Brain microvascular endothelial cell (primary cell): ENCODE data around the gene AZU1.

Experiments used
- DNase-seq: peaks from one replicate; pipeline ENCODE4 v3.0.0-alpha.2; 2020
- H3K27ac ChIP-seq: fragments of 250-450 bp; sonication (Bioruptor Pico); 2 replicates; pipeline ENCODE4 v1.5.1; 2020; ENCODE audit warnings: mild to moderate bottlenecking, moderate library complexity
- H3K27me3 ChIP-seq: fragments of 250-450 bp; sonication (Bioruptor Pico); replicated peaks from 2 replicates; pipeline ENCODE4 v1.5.1; 2020; ENCODE audit warnings: mild to moderate bottlenecking
- H3K36me3 ChIP-seq: fragments of 250-450 bp; sonication (Bioruptor Pico); replicated peaks from 2 replicates; pipeline ENCODE4 v1.5.1; 2020; ENCODE audit warnings: mild to moderate bottlenecking
- H3K4me3 ChIP-seq: 2 replicates; pipeline ENCODE4 v1.5.1; 2011; ENCODE audit warnings: low read depth, mild to moderate bottlenecking, control low read depth, low read length, moderate library complexity
- in situ Hi-C: cut with HindIII; loops from 2 replicates; pipeline ENCODE4 v1.10.0; 2017; ENCODE audit warnings: low sequenced_read_pairs, low pct_ligation_motif_present
- TF ChIP-seq, protein P1 (sequence below): IDR thresholded peaks from 2 replicates; pipeline ENCODE4 v1.5.1; 2011; ENCODE audit warnings: low read depth, mild to moderate bottlenecking, moderate library complexity, low read length, control low read depth, inconsistent platforms; ENCODE audit errors: missing control alignments

The AZU1 gene

DNA sequence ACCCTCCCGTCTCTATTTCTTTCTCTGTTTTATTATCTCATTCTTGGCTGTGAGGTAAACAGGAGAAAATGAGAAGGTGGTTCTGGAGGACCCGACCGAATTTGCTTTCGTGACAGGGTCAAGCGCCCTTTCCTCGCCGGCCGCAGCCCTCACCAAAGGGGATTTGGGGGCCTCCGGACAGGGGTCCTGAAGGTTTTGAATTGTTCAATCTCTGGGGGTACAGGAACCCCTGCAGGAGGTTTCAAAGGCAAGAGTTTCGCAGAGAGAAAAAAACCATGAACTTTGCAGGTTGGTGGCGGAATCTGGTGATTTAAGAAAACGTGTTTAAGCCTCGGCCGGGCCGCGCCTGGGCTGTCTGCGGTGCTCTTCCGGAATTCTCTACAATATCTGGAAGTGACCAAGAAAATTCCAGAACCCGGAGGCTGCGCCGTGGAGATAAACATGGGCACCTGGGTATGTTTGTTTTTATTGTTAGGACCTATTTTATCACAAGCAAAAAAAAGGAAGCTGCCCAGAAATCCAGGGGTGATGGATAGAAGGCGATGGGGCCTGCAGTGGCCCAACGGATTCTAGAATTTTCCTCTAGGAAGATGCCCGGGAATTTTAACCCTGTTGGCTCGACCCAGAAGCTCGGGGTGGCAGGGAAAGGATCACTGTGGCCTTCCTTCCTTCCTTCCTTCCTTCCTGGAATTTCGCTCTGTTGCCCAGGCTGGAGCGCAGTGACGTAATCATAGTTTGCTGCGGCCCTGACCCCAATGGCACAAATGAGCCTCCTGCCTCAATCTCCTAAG lies 44.6 kb upstream of the AZU1 start:
- H3K27ac ChIP-seq, result no peak overlapping the region
- TF ChIP-seq, protein P1, sequence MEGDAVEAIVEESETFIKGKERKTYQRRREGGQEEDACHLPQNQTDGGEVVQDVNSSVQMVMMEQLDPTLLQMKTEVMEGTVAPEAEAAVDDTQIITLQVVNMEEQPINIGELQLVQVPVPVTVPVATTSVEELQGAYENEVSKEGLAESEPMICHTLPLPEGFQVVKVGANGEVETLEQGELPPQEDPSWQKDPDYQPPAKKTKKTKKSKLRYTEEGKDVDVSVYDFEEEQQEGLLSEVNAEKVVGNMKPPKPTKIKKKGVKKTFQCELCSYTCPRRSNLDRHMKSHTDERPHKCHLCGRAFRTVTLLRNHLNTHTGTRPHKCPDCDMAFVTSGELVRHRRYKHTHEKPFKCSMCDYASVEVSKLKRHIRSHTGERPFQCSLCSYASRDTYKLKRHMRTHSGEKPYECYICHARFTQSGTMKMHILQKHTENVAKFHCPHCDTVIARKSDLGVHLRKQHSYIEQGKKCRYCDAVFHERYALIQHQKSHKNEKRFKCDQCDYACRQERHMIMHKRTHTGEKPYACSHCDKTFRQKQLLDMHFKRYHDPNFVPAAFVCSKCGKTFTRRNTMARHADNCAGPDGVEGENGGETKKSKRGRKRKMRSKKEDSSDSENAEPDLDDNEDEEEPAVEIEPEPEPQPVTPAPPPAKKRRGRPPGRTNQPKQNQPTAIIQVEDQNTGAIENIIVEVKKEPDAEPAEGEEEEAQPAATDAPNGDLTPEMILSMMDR, result no peak
- H3K4me3 ChIP-seq, result no peak overlapping the region
- no peaks in the 10 kb centered on the region for H3K36me3 ChIP-seq
- no peak for DNase-seq
- in situ Hi-C loops, result no loop called here
- H3K27me3 ChIP-seq, result no peaks in the 10 kb centered on the region

DNA sequence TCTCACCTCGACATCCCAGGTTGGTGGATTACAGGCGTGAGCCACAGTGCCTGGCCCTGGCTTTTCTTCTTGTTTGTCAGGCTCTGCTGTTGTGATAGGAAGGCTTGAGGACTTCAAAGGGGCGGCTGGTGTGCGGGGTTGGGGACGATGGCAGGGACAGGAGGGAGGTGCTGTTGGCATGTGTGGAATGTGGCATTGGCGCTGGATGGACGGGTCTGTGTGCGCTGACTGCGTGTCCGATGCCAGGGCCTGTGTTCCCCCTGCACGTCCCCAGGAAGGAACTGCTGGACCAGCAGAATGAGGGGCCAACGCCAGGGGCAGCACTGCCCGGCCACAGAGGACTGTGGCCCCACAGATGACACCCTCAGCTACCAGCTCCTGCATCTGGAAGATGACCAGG lies 43.1 kb upstream of the AZU1 start:
- TF ChIP-seq, protein P1, result no peak
- H3K27me3 ChIP-seq, result no peaks in the 10 kb centered on the region
- H3K27ac ChIP-seq, result no peak overlapping the region
- no peak overlapping the region for H3K4me3 ChIP-seq
- in situ Hi-C loops, result no loop called here
- no peaks in the 10 kb centered on the region for H3K36me3 ChIP-seq
- DNase-seq, result no peak

DNA sequence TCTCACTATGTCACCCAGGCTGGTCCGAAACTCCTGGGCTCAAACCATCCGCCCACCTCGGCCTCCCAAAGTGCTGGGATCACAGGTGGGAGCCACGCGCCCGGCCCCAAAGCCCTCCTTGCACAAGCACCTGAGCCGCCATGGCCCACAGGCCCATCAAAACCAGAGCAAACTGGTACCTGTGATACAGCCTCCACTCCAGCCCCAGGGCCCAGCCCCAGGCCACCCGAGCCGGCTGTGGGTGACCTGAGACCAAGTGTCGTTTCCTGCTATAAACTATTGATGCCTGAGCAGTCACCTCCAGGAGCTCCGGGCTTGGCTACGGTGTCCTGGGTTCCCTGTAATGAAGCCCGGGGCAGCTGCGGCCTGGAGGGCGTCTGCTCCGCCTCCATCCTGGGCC lies 40.1 kb upstream of the AZU1 start:
- in situ Hi-C loops, result no loop called here
- Histone ChIP-seq H3K36me3 (no peaks in the 10 kb centered on the region), H3K27me3 (no peaks in the 10 kb centered on the region), H3K27ac (no peak overlapping the region), H3K4me3 (no peak overlapping the region)
- no peak for DNase-seq
- TF ChIP-seq, protein P1, result no peak

DNA sequence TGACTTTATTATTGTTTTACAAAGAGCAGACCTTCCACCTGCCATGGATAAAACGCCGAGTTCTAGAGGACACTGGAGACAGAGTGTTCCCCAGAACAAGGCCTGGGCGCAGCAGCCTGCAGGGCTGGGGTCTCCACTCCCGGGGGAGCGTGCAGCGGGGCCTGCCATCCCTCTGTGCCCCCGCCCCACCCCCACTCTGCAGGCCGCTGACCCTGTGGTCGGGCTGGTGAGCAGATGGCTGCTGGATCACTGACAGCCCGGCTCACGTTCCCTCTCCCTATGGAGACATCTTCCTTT lies 39.0 kb upstream of the AZU1 start:
- H3K27ac ChIP-seq, result no peak overlapping the region
- in situ Hi-C loops, result no loop called here
- H3K4me3 ChIP-seq, result no peak overlapping the region
- H3K27me3 ChIP-seq, result no peaks in the 10 kb centered on the region
- DNase-seq, result no peak
- TF ChIP-seq, protein P1, result no peak
- H3K36me3 ChIP-seq, result no peaks in the 10 kb centered on the region

GRCh38 chr19:788983-789700 lies 38.5 kb upstream of the AZU1 start:
- in situ Hi-C loops, result no loop called here
- Histone ChIP-seq H3K27me3 (no peaks in the 10 kb centered on the region), H3K27ac (no peak overlapping the region), H3K4me3 (no peak overlapping the region), H3K36me3 (no peaks in the 10 kb centered on the region)
- TF ChIP-seq, protein P1, result no peak
- DNase-seq, result no peak
